GM19467 (cell line): ENCODE results near the gene CHCHD3.
"Not testable (repeated sequence)": the region's sequence is repeated elsewhere in the genome, so short reads cannot be mapped to it uniquely, and the experiment has no call there.

Experiments used
- ATAC-seq: cut with Tn5 transposase; IDR thresholded peaks from one replicate; pipeline ENCODE4 v1.9.1; 2021; ENCODE audit warnings: mild to moderate bottlenecking, moderate library complexity; ENCODE audit not compliant: unreplicated experiment

CHCHD3 gene

DNA sequence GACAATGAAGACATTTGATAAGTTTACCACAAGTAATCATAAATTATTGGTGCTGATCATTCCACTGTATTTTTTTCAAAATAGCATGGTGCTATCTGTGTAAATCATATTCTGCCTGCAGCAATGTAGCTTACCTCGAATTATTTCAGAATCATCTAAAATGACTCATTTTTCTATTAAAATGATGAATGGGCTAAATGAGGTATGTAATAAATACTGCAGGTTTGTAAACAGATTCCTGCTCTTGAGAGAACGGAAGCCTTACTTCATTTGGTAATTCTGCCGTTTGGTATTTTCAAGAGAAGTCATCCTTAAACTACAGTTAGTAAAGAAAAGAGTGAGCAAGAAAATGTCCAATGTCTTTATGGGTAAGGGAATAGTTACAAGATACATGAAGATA, 115.9 kb downstream of the CHCHD3 start:
- ATAC-seq: no peak

DNA sequence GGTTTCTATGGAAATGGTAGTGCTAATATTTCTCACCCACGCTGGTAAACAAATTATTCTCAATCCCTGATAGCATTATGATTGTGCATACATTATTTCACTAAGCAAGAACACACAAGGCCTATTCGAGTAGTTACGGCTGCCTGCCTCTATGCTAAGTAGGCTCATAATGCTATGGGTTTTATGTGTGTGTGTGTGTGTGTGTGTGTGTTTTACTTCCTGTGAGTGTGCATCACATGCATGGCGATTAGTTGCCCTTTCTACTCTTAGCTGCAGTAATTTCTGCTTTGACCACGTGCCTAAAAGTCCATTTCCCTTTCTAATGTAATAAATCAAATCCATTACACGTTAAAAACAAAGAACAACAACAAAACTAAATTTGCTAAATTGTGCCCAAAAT, 117.0 kb downstream of the CHCHD3 start:
- no peak for ATAC-seq

- no peak for ATAC-seq
Observed at GRCh38 chr7:132959891-132960290, 122.0 kb downstream of the CHCHD3 start.

DNA sequence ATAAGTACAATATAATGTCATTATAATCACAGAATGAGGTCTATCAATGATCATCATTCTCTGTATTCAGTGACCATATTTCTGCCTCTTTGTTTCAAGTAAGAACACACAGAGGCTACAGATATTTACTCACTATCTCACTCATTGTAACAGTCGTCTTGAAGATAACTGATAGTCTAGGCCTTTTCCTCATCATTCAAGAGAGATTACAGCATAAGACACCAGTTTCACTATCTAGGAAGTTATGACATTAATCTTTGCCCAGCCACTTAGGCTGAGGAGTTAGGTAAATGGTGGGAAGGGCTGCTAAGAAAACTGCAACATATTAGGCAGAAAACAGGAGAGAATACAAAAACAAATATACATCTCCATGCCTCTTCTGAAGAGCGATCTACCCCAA, 125.3 kb downstream of the CHCHD3 start:
- ATAC-seq: no peak

DNA sequence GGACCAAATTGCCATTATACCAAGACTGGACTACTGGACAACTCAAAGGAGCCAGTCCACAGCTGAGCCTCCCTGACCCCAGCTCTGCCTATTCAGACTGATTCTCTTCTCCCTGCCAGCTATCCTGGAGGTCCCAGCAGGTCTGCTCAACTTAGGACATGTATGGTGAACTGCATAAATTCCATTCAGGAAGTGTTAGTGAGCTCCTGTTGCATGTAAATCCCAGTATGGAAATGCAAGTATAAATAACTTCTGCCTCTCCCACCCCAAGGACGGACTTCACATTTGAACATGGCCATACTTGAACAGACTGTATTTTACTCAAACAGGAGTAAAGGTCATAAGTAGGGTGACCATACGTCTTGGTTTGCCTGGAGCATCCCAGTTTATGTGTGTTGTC, 128.4 kb downstream of the CHCHD3 start:
- no peak for ATAC-seq

- ATAC-seq: no peak
Observed at GRCh38 chr7:132950725-132951124, 131.2 kb downstream of the CHCHD3 start.

DNA sequence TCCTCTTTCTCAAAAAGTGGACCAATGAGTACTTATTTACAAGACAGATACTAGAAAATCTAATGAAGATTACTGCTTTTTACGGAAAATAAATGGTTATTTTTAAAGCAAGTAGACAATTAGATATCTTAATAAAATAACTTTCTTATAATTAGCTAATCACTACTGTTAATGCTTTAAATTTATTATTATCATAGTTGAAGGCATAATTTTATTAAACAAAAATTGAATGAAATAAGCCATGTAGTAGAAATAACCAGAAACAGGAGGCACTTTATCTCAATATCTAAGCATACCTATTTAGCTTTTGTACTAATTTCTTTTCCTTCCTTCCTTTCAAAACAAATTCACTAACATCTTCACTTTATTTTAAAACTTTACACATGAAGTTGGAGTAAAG, 134.9 kb downstream of the CHCHD3 start:
- ATAC-seq: no peak

- no peak for ATAC-seq
Observed at GRCh38 chr7:132944774-132945173, 137.1 kb downstream of the CHCHD3 start.

- ATAC-seq: no peak
Observed at GRCh38 chr7:132943645-132944044, 138.2 kb downstream of the CHCHD3 start.

- ATAC-seq: no peak
Observed at GRCh38 chr7:132942701-132943100, 139.2 kb downstream of the CHCHD3 start.

DNA sequence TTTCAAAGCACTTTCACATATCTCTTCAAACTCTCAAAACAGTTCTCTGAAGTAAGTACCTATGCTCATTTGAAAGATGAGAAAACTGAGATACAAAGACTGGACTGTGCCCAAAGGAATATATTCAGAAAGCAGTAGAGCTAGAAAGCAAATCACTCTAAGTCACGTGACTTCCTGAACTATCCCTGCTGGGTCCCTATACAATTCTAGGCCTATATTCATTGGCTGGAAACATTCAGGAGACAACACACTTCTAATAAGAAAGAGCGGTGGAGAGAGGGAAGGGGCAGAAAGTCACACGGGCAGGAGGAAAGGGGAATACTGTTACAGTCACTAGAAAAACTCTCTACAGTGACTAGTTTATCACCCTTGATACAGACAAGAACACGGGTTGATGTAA, 140.0 kb downstream of the CHCHD3 start:
- no peak for ATAC-seq

GRCh38 chr7:132941428-132941827, 140.5 kb downstream of the CHCHD3 start:
- no peak for ATAC-seq

- ATAC-seq: no peak
Observed at GRCh38 chr7:132940084-132940483, 141.8 kb downstream of the CHCHD3 start.

DNA sequence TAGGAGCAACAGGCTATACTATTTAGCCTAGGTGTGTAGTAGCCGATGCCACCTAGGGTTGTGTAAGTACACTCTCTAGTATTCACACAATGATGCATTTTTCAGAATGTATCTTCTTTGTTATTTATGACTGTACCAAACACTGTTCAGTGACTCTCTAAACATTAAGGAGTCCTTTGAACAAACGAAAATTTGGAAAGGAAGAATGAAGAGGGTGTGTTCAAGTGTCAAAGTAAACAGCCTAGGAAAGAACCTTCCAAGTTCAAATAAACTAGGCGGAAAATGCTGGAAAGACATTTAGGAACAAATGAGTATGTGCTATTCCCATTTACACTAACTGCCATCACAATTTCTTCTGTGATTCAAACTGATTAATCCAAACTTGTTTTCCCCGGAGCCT, 142.4 kb downstream of the CHCHD3 start:
- ATAC-seq: no peak

- no peak for ATAC-seq
Observed at GRCh38 chr7:132937286-132937685, 144.6 kb downstream of the CHCHD3 start.

DNA sequence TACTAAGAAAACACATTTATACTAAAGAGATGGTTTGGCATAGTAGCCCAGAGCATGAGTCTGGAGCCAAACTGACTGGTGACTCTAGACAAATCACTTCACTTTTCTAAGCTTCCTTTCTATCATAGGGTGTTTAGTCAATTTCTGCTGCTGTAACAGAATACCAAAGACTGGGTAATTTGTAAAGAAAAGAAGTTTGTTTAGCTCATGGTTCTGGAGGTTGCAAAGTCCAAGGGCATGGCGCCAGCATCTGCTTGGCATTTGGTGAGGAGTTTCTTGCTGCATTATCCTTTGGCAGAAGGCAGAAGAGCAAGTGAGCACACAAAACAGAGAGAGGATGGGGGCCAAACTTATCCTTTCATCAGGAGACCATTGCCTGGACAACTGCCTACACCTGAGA, 146.3 kb downstream of the CHCHD3 start:
- ATAC-seq: no peak

DNA sequence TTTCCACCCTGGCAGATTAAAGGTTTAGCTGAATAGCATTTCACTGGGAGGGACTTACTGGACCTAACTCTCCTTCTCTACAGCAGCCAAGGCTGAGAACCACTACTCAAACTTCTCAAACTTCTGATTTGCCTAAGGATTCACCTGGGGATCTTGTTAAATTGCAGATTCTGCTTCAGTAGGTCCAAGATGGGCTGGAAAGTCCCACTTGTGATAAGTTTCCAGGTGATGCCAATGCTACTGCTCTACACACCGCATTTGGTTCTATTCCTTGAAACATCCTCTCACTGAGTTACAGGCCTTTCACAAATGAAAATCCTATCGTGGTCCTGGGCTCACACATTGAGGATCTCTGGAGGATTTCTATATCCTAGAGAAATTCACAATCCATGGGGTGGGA, 147.9 kb downstream of the CHCHD3 start:
- ATAC-seq: no peak

GRCh38 chr7:132933072-132933458, 148.8 kb downstream of the CHCHD3 start:
- no peak for ATAC-seq

DNA sequence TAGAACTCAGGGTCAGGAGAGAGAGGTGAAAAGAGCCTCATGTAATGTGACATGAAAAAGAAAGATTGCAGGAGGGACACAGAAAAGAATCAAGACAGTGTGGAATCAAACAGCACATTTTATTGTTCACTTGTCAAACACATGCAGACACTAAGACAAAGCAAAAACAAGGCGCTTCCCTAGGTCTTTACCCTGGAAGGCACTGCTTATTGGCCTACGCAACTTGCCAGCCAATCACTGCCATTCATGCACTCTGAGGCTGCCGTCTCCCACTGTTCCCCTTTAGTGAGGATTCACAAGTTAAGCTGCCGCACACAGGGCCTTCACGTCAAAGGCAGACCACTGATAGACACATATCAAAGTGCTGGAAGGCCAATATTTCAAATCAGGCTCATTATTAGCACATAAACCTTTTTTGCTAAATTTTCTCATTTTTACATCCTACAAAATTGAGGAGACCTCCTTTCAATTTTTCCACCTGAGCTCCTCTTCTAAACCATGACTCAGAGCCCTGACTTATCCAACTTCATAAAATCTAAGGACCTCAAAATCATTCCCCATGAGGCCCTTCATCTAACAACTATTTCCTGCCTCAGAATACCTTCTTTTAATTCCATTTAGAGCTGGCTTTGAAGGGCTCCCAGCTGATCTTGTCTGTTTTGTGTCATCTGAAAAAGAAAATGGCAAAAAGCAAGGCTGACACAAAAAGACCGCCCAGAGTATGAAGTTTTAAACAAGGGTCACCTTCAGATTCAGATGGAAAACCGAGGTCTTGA, 149.4 kb downstream of the CHCHD3 start:
- ATAC-seq: no peak

GRCh38 chr7:132930881-132931280, 151.0 kb downstream of the CHCHD3 start:
- no peak for ATAC-seq

- ATAC-seq: not testable (repeated sequence)
Observed at GRCh38 chr7:132929944-132930343, 151.9 kb downstream of the CHCHD3 start.

DNA sequence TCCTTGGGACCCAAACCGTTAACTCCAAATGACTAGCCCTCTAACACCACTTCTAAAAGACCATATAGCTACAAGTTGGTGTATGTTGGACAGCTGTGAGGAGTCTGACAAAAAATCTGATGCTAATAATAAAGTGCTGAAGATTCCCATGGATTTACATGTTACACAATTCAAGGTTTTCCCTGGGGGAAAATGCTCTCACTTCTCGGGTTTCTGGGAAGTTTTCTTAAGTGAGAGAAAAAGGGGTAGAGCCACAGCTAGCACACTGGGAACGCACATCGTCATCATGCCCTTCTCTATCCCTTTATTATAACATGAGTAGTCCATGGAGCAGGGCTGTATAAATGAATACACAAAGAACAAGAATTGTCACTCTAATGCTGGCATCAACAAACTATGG, 162.1 kb downstream of the CHCHD3 start:
- no peak for ATAC-seq

GRCh38 chr7:132915647-132916046, 166.2 kb downstream of the CHCHD3 start:
- no peak for ATAC-seq
